Limb (tissue), 2 donors: ENCODE measurements around the gene ICA1L.

Experiments
- DNase-seq, 2 donors: peaks; one replicate each; pipeline ENCODE4 v3.0.0-alpha.2; 2016; ENCODE audit errors: extremely low spot score in 2 of 2

The ICA1L gene

GRCh38 chr2:202782940-202783558 lies 88.5 kb downstream of the ICA1L start:
- DNase-seq, result no peak

GRCh38 chr2:202780514-202781021 lies 91.0 kb downstream of the ICA1L start:
- DNase-seq, result no peak

GRCh38 chr2:202778217-202778616 lies 93.3 kb downstream of the ICA1L start:
- no peak for DNase-seq

- DNase-seq, result no peak
Measured at GRCh38 chr2:202774104-202774503, 97.5 kb downstream of the ICA1L start.

GRCh38 chr2:202773301-202773973 lies 98.1 kb downstream of the ICA1L start:
- DNase-seq, result no peak

GRCh38 chr2:202771741-202772460 lies 99.7 kb downstream of the ICA1L start:
- no peak for DNase-seq

- DNase-seq, result no peak
Measured at GRCh38 chr2:202771336-202771735, 100.2 kb downstream of the ICA1L start.

GRCh38 chr2:202769201-202769600 lies 102.4 kb downstream of the ICA1L start:
- no peak for DNase-seq

GRCh38 chr2:202768273-202768672 lies 103.3 kb downstream of the ICA1L start:
- DNase-seq, result no peak

- DNase-seq, result no peak
Measured at GRCh38 chr2:202765436-202765835, 106.1 kb downstream of the ICA1L start.

GRCh38 chr2:202764991-202765390 lies 106.6 kb downstream of the ICA1L start:
- DNase-seq, result no peak

GRCh38 chr2:202763916-202764315 lies 107.7 kb downstream of the ICA1L start:
- DNase-seq, result no peak

- no peak for DNase-seq
Measured at GRCh38 chr2:202762556-202762955, 109.0 kb downstream of the ICA1L start.

- no peak for DNase-seq
Measured at GRCh38 chr2:202760848-202761247, 110.7 kb downstream of the ICA1L start.

GRCh38 chr2:202758604-202759003 lies 113.0 kb downstream of the ICA1L start:
- no peak for DNase-seq

- no peak for DNase-seq
Measured at GRCh38 chr2:202758128-202758527, 113.4 kb downstream of the ICA1L start.

GRCh38 chr2:202757339-202757738 lies 114.2 kb downstream of the ICA1L start:
- DNase-seq, result no peak

GRCh38 chr2:202756598-202756997 lies 115.0 kb downstream of the ICA1L start:
- no peak for DNase-seq

- no peak for DNase-seq
Measured at GRCh38 chr2:202754936-202755335, 116.6 kb downstream of the ICA1L start.

- no peak for DNase-seq
Measured at GRCh38 chr2:202752071-202752470, 119.5 kb downstream of the ICA1L start.

- no peak for DNase-seq
Measured at GRCh38 chr2:202750763-202751427, 120.7 kb downstream of the ICA1L start.

- DNase-seq, result no peak
Measured at GRCh38 chr2:202749477-202749876, 122.1 kb downstream of the ICA1L start.
